ENCODE measurements around the gene SLC66A2.
"Not testable (repeated sequence)": the region's sequence is repeated elsewhere in the genome, so short reads cannot be mapped to it uniquely, and the experiment has no call there.

- TF ChIP-seq CTCF, POLR2A (IDR thresholded peaks at IDR 0.05): not testable (repeated sequence)
These were observed 8.8 kb upstream of the SLC66A2 start for GRCh38 chr18:79960161-79960801.
